LNCAP (cell line): ENCODE results near the gene IRF4.

Experiments
- CTCF ChIP-seq: fragments of 450-650 bp; IDR thresholded peaks from 2 replicates; pipeline ENCODE4 v1.5.1; 2017; ENCODE audit warnings: mild to moderate bottlenecking

IRF4 gene

GRCh38 chr6:421211-421610 lies 29.7 kb downstream of the IRF4 start:
- TF ChIP-seq CTCF, result no peak

GRCh38 chr6:422433-423054 lies 31.0 kb downstream of the IRF4 start:
- no peak for TF ChIP-seq CTCF

- no peak for TF ChIP-seq CTCF
Observed at GRCh38 chr6:423055-423798, 31.7 kb downstream of the IRF4 start.

GRCh38 chr6:423799-424345 lies 32.3 kb downstream of the IRF4 start:
- no peak for TF ChIP-seq CTCF

GRCh38 chr6:424741-425417 lies 33.3 kb downstream of the IRF4 start:
- TF ChIP-seq CTCF, result no peak

GRCh38 chr6:428047-428603 lies 36.6 kb downstream of the IRF4 start:
- TF ChIP-seq CTCF, result no peak

- TF ChIP-seq CTCF, result no peak
Observed at GRCh38 chr6:429515-430121, 38.1 kb downstream of the IRF4 start.
